HepG2 (cell line): ENCODE data around the gene PRELID1. TPM values are rescaled to one million over a fixed set of nuclear protein-coding genes. Genes with fewer than 3 reads are reported as not detected.
A peak's percentile ranks its signal among the peaks of the same experiment; 100 is the strongest.

Source experiments
- ASH2L ChIP-seq: fragments of 300-600, 200-600 bp; sonication (generic); IDR thresholded peaks from 2 replicates; pipeline ENCODE4 v1.7.0; 2017; ENCODE audit warnings: low read depth, mild to moderate bottlenecking, moderate library complexity, mixed read lengths, low read length; ENCODE audit not compliant: insufficient read length
- CBFB ChIP-seq: sonication (generic); formaldehyde crosslinking; IDR thresholded peaks from 2 replicates; pipeline ENCODE4 v1.4.0; 2020; ENCODE audit warnings: missing genetic modification reagents
- CBX5 ChIP-seq: sonication (generic); formaldehyde crosslinking; IDR thresholded peaks from 2 replicates; pipeline ENCODE4 v1.4.0; 2020; ENCODE audit warnings: missing genetic modification reagents, borderline replicate concordance
- FIP1L1 ChIP-seq: fragments of 200-400 bp; formaldehyde crosslinking; IDR thresholded peaks from 2 replicates; pipeline ENCODE4 v1.6.1; 2018; ENCODE audit warnings: low read depth, mild to moderate bottlenecking, low read length, moderate library complexity, borderline replicate concordance; ENCODE audit not compliant: insufficient read depth
- KAT7 ChIP-seq: IDR thresholded peaks from 2 replicates; pipeline ENCODE4 v1.6.1; 2018; ENCODE audit warnings: borderline replicate concordance, missing compliant biosample characterization
- MTF1 ChIP-seq: sonication (generic); formaldehyde crosslinking; IDR thresholded peaks from 2 replicates; pipeline ENCODE4 v1.5.0; 2020; ENCODE audit warnings: missing genetic modification reagents
- TMF1 ChIP-seq: sonication (generic); formaldehyde crosslinking; IDR thresholded peaks from 2 replicates; pipeline ENCODE4 v1.8.1; 2022; ENCODE audit warnings: low read depth, missing genetic modification reagents
- ZSCAN20 ChIP-seq: sonication (generic); formaldehyde crosslinking; IDR thresholded peaks from 2 replicates; pipeline ENCODE4 v1.4.0; 2020; ENCODE audit warnings: missing genetic modification reagents, mild to moderate bottlenecking, borderline replicate concordance
- ZSCAN30 ChIP-seq: sonication (generic); formaldehyde crosslinking; IDR thresholded peaks from 2 replicates; pipeline ENCODE4 v1.5.0; 2020; ENCODE audit warnings: mild to moderate bottlenecking, missing genetic modification reagents
- polyA plus RNA-seq, 8 experiments: library from polyadenylated mRNA; depleted of rRNA in 3 of 8; stranded (reverse) in 7 of 8; unstranded in 1 of 8; fragments of >200 nt; fragmentation: Illumina TruSeq in 4 of 8; extraction: Trizol in 4 of 8; gene quantifications; 2 replicates each; pipeline versions ENCODE4 v1.2.1 to v1.2.3, GENCODE V29; 2011 to 2016; ENCODE audit warnings: low read depth in 4 of 8, missing spikeins in 1 of 8, mixed read lengths in 1 of 8; ENCODE audit not compliant: insufficient read depth in 1 of 8
- total RNA-seq, 5 experiments: library from RNA; depleted of rRNA; stranded (reverse); fragments of >200 nt; fragmentation: Illumina TruSeq; extraction: Trizol; gene quantifications; 2 replicates each; pipeline ENCODE4 v1.2.3, GENCODE V29; 2016; ENCODE audit warnings: low read depth in 1 of 5
- TF ChIP-seq, protein P1 (sequence below): sonication (generic); formaldehyde crosslinking; IDR thresholded peaks from 2 replicates; pipeline ENCODE4 v1.4.0; 2020; ENCODE audit warnings: missing genetic modification reagents
- TF ChIP-seq, protein P2 (sequence below): IDR thresholded peaks from 2 replicates; pipeline ENCODE4 v1.6.1; 2018; ENCODE audit warnings: missing genetic modification reagents
- TF ChIP-seq, protein P3 (sequence below), 2 experiments: sonication (generic) in 1 of 2; formaldehyde crosslinking in 1 of 2; IDR thresholded peaks; 2 replicates each; pipeline versions ENCODE4 v1.5.1 to v1.6.1; 2011 to 2020; ENCODE audit warnings: borderline replicate concordance in 1 of 2, low read depth in 1 of 2, low read length in 1 of 2, mild to moderate bottlenecking in 1 of 2, missing genetic modification reagents in 1 of 2, moderate library complexity in 1 of 2
- TF ChIP-seq, protein P4 (sequence below): IDR thresholded peaks from 2 replicates; pipeline ENCODE4 v1.6.1; 2016; ENCODE audit warnings: low read depth, control low read depth
- TF ChIP-seq, protein P5 (sequence below): sonication (generic); formaldehyde crosslinking; IDR thresholded peaks from 2 replicates; pipeline ENCODE4 v1.8.0; 2022; ENCODE audit warnings: mild to moderate bottlenecking, missing genetic modification reagents, borderline replicate concordance

PRELID1 gene
- total and polyA plus RNA-seq, 2 of the 13 experiments (the other 11 are each of a cell fraction or from before 2014, with no cell fraction given): 250 to 271 TPM

DNA sequence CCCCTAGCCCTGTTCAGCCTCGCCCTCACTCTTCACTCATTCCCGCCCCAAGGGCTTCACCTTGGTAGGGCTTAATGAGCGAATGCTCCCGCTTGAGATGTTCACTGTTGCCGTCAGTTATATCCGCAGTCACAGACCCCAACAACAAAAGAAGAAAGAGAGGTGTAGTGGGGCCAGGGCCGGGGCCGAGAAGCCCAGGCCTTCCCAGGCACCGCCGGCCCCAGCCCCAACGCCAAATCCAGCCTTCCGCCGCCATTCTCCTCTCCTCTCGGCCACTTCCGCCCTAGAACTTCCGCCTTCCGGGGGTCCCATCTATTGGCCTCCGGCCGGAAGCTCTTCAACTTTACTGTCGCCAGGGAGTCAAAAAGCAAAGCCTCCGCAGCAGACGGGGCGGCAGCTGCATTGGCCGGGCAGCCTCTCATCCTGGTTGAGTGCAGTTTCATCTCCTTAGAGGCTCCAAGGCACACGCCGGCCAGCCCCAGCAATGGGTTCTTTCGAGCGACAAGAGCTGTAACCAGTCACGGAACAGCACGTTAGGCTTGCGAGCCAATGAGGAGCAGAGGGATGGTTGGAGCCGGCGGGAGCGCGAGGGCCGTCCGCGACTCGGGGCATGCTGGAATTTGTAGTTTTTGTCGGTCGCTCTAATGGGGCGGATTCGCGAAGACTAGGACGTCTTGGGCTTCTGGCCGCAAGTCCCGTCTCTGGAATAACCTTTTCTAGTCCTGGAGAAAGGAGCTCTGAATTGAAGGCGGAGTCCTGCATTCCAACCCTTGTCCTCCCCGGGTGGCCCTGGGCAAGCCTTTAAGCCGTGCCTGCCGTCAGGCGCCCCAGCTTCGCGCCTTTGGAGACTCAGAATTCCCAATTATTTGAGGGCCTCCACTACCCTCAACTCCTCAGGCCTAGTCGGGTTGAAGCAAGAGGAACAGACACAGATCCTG is 48.1 kb downstream of the PRELID1 start, which contains the start of gene LMAN2 (continued):
- TF ChIP-seq, protein P1, sequence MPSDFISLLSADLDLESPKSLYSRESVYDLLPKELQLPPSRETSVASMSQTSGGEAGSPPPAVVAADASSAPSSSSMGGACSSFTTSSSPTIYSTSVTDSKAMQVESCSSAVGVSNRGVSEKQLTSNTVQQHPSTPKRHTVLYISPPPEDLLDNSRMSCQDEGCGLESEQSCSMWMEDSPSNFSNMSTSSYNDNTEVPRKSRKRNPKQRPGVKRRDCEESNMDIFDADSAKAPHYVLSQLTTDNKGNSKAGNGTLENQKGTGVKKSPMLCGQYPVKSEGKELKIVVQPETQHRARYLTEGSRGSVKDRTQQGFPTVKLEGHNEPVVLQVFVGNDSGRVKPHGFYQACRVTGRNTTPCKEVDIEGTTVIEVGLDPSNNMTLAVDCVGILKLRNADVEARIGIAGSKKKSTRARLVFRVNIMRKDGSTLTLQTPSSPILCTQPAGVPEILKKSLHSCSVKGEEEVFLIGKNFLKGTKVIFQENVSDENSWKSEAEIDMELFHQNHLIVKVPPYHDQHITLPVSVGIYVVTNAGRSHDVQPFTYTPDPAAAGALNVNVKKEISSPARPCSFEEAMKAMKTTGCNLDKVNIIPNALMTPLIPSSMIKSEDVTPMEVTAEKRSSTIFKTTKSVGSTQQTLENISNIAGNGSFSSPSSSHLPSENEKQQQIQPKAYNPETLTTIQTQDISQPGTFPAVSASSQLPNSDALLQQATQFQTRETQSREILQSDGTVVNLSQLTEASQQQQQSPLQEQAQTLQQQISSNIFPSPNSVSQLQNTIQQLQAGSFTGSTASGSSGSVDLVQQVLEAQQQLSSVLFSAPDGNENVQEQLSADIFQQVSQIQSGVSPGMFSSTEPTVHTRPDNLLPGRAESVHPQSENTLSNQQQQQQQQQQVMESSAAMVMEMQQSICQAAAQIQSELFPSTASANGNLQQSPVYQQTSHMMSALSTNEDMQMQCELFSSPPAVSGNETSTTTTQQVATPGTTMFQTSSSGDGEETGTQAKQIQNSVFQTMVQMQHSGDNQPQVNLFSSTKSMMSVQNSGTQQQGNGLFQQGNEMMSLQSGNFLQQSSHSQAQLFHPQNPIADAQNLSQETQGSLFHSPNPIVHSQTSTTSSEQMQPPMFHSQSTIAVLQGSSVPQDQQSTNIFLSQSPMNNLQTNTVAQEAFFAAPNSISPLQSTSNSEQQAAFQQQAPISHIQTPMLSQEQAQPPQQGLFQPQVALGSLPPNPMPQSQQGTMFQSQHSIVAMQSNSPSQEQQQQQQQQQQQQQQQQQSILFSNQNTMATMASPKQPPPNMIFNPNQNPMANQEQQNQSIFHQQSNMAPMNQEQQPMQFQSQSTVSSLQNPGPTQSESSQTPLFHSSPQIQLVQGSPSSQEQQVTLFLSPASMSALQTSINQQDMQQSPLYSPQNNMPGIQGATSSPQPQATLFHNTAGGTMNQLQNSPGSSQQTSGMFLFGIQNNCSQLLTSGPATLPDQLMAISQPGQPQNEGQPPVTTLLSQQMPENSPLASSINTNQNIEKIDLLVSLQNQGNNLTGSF (CRISPR knock-in tag): no peak; the same call in none of the 2 replicates
- no peak for TF ChIP-seq FIP1L1
- TF ChIP-seq ZSCAN20 (CRISPR knock-in tag): no peak
- TF ChIP-seq, protein P2, sequence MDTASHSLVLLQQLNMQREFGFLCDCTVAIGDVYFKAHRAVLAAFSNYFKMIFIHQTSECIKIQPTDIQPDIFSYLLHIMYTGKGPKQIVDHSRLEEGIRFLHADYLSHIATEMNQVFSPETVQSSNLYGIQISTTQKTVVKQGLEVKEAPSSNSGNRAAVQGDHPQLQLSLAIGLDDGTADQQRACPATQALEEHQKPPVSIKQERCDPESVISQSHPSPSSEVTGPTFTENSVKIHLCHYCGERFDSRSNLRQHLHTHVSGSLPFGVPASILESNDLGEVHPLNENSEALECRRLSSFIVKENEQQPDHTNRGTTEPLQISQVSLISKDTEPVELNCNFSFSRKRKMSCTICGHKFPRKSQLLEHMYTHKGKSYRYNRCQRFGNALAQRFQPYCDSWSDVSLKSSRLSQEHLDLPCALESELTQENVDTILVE (CRISPR knock-in tag): no peak; the same call in 1 of the 2 replicates
- peak; percentile 97 for TF ChIP-seq ASH2L
- TF ChIP-seq CBFB (CRISPR knock-in tag): peak; percentile 44
- TF ChIP-seq, protein P3, sequence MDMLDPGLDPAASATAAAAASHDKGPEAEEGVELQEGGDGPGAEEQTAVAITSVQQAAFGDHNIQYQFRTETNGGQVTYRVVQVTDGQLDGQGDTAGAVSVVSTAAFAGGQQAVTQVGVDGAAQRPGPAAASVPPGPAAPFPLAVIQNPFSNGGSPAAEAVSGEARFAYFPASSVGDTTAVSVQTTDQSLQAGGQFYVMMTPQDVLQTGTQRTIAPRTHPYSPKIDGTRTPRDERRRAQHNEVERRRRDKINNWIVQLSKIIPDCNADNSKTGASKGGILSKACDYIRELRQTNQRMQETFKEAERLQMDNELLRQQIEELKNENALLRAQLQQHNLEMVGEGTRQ (IDR thresholded peaks at IDR 0.05; ENCODE audit: low read depth, low read length): no peak
- TF ChIP-seq, protein P3 (CRISPR knock-in tag; IDR thresholded peaks at IDR 0.05; ENCODE audit: borderline replicate concordance): no peak
- peak; percentile 78; the same call in 1 of the 2 replicates for TF ChIP-seq CBX5
- no peak for TF ChIP-seq TMF1 (CRISPR knock-in tag)
- TF ChIP-seq MTF1 (CRISPR knock-in tag): no peak
- TF ChIP-seq, protein P4, sequence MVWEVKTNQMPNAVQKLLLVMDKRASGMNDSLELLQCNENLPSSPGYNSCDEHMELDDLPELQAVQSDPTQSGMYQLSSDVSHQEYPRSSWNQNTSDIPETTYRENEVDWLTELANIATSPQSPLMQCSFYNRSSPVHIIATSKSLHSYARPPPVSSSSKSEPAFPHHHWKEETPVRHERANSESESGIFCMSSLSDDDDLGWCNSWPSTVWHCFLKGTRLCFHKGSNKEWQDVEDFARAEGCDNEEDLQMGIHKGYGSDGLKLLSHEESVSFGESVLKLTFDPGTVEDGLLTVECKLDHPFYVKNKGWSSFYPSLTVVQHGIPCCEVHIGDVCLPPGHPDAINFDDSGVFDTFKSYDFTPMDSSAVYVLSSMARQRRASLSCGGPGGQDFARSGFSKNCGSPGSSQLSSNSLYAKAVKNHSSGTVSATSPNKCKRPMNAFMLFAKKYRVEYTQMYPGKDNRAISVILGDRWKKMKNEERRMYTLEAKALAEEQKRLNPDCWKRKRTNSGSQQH: no peak
- peak; percentile 76; the same call in 1 of the 2 replicates for TF ChIP-seq KAT7
- no peak for TF ChIP-seq ZSCAN30
- TF ChIP-seq, protein P5, sequence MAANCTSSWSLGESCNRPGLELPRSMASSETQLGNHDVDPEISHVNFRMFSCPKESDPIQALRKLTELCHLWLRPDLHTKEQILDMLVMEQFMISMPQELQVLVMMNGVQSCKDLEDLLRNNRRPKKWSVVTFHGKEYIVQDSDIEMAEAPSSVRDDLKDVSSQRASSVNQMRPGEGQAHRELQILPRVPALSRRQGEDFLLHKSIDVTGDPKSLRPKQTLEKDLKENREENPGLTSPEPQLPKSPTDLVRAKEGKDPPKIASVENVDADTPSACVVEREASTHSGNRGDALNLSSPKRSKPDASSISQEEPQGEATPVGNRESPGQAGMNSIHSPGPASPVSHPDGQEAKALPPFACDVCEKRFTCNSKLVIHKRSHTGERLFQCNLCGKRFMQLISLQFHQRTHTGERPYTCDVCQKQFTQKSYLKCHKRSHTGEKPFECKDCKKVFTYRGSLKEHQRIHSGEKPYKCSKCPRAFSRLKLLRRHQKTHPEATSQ (CRISPR knock-in tag): no peak
